Measurements from ENCODE around the gene ZNF688.
"Not testable (repeated sequence)": the region's sequence is repeated elsewhere in the genome, so short reads cannot be mapped to it uniquely, and the experiment has no call there.

ZNF688 gene

GRCh38 chr16:30571445-30572322, at the start of gene ZNF688:
ZNF688 (minus strand) TSS chr16:30571714; CDS start chr16:30571629, 85 bp downstream.
- DNase-seq = peak; percentile 96

GRCh38 chr16:30620169-30620568, 48.7 kb upstream of the ZNF688 start:
- DNase-seq = no peak

- no peak for DNase-seq
Observed at GRCh38 chr16:30619638-30620037, 48.1 kb upstream of the ZNF688 start.

GRCh38 chr16:30619202-30619601, 47.7 kb upstream of the ZNF688 start:
- no peak for DNase-seq

- no peak for DNase-seq
Observed at GRCh38 chr16:30615358-30616091, 44.0 kb upstream of the ZNF688 start.

- peak; percentile 99 for DNase-seq
Observed at GRCh38 chr16:30609926-30610839, 38.7 kb upstream of the ZNF688 start, which contains the start of gene ZNF689. ZNF689 (minus strand) TSS chr16:30610389; CDS start chr16:30610041, 348 bp downstream.

- DNase-seq = peak; percentile 75
Observed at GRCh38 chr16:30609002-30609925, 37.8 kb upstream of the ZNF688 start.

GRCh38 chr16:30606004-30606403, 34.5 kb upstream of the ZNF688 start:
- DNase-seq = no peak

- no peak for DNase-seq
Observed at GRCh38 chr16:30605158-30605557, 33.6 kb upstream of the ZNF688 start.

GRCh38 chr16:30604316-30604947, 32.9 kb upstream of the ZNF688 start:
- no peak for DNase-seq

GRCh38 chr16:30603945-30604315, 32.4 kb upstream of the ZNF688 start:
- DNase-seq = no peak

GRCh38 chr16:30602616-30603277, 31.2 kb upstream of the ZNF688 start:
- DNase-seq = no peak

GRCh38 chr16:30601966-30602365, 30.5 kb upstream of the ZNF688 start:
- no peak for DNase-seq

- no peak for DNase-seq
Observed at GRCh38 chr16:30600929-30601328, 29.4 kb upstream of the ZNF688 start.

GRCh38 chr16:30600215-30600614, 28.7 kb upstream of the ZNF688 start:
- DNase-seq = no peak

- DNase-seq = no peak
Observed at GRCh38 chr16:30592871-30593270, 21.4 kb upstream of the ZNF688 start.

- DNase-seq = not testable (repeated sequence)
Observed at GRCh38 chr16:30590869-30591268, 19.4 kb upstream of the ZNF688 start.

GRCh38 chr16:30589582-30589981, 18.1 kb upstream of the ZNF688 start:
- DNase-seq = not testable (repeated sequence)

GRCh38 chr16:30588651-30589050, 17.1 kb upstream of the ZNF688 start:
- DNase-seq = no peak

GRCh38 chr16:30585400-30586191, 14.1 kb upstream of the ZNF688 start, which contains the start of gene ZNF785:
ZNF785 (minus strand) TSS chr16:30585697; CDS start chr16:30585611, 86 bp downstream.
- DNase-seq = peak; percentile 96
